GM19043 (cell line): ENCODE data around the gene HYDIN.

ENCODE experiments used
- ATAC-seq: cut with Tn5 transposase; IDR thresholded peaks from one replicate; pipeline ENCODE4 v1.9.1; 2021; ENCODE audit warnings: low read depth; ENCODE audit not compliant: unreplicated experiment

Gene HYDIN

GRCh38 chr16:70770626-70771552 is 459.6 kb downstream of the HYDIN start:
- ATAC-seq: no peak

- no peak for ATAC-seq
Measured at GRCh38 chr16:70770291-70770625, 460.3 kb downstream of the HYDIN start.

GRCh38 chr16:70769761-70770160 is 460.8 kb downstream of the HYDIN start:
- ATAC-seq: no peak

- no peak for ATAC-seq
Measured at GRCh38 chr16:70769131-70769530, 461.4 kb downstream of the HYDIN start.

- no peak for ATAC-seq
Measured at GRCh38 chr16:70768203-70768580, 462.3 kb downstream of the HYDIN start.

- ATAC-seq: no peak
Measured at GRCh38 chr16:70767377-70768202, 462.9 kb downstream of the HYDIN start.

- ATAC-seq: no peak
Measured at GRCh38 chr16:70766658-70767057, 463.9 kb downstream of the HYDIN start.

GRCh38 chr16:70766176-70766575 is 464.3 kb downstream of the HYDIN start:
- ATAC-seq: no peak

GRCh38 chr16:70765491-70765890 is 465.0 kb downstream of the HYDIN start:
- ATAC-seq: no peak

GRCh38 chr16:70764632-70765031 is 465.9 kb downstream of the HYDIN start:
- ATAC-seq: no peak

GRCh38 chr16:70760221-70760620 is 470.3 kb downstream of the HYDIN start:
- no peak for ATAC-seq

GRCh38 chr16:70759666-70760065 is 470.9 kb downstream of the HYDIN start:
- ATAC-seq: no peak

GRCh38 chr16:70758786-70759185 is 471.7 kb downstream of the HYDIN start:
- ATAC-seq: no peak
